Measurements from ENCODE around the gene BAZ2B.

DNA sequence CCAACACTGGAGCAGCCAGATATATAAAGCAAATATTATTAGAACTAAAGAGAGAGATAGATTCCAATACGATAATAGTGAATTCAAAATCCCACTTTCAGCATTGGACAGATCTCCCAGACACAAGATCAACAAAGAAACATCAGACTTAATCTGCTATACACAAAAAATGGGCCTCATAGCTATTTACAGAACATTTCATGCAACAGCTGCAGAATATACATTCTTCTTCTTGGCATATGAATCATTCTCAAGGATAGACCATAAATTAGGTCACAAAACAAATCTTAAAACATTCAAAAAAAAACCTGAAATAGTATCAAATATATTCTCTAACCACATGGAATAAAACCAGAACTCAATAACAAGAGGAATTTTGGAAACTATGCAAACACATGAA is 23.8 kb upstream of the BAZ2B start:
- no peak for TF ChIP-seq EZH2 (IDR thresholded peaks at IDR 0.05)
- no peak for TF ChIP-seq POLR2AphosphoS5 (IDR thresholded peaks at IDR 0.05; ENCODE audit: borderline replicate concordance, low read depth, low read length)
- no peak for TF ChIP-seq FOXP2 (optimal IDR thresholded peaks at IDR 0.05; ENCODE audit: control extremely low read depth, extremely low read length, insufficient read depth)

All from SK-N-MC (cell line).